ENCODE results near the gene HMGB4. TPM values are rescaled to one million over a fixed set of nuclear protein-coding genes. Genes with fewer than 3 reads are reported as not detected.

The HMGB4 gene
- total RNA-seq, 2 donors from 2014 or later = not detected

DNA sequence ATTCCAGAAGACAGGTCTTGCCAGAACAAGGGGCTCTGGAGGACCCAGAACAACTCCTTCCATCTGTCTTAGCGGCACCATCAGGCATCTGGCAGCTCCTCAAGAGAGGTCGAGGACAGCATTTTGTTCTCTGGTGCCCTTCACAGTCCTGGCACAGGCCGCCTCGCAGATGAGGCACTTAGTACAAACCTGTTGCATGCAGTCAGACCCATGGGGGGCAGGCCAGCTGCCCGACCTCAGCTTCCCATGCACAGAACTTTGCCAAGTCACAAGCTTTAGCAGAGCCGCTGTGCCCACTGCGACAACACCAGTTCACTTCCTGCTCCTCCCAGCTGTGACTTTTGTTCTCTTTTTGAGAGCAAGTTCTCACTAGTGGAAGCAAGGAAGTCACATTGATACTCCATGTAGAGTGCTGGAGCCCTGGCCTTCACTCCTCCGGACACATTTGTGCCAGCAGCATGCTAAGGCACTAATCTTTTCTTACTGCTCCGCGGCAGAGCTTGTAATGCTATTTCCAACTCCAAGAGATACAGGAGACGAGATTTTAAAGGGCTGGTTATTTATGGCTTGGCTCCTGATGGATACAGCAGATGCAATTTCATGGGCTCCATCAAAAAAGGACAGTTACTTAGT, 44.6 kb downstream of the HMGB4 start:
- H3K36me3 Mint-ChIP-seq = peaks cover 0 to 4% of the 10 kb centered on the region in 2 donors
- H3K9me3 Mint-ChIP-seq = peaks cover 7 to 12% of the 10 kb centered on the region in 2 donors
- H3K27ac Mint-ChIP-seq = no peak overlapping the region
- ATAC-seq = no peak
- DNase-seq (ENCODE audit: low spot score in 2 of 2) = no peak

Measured in activated naive CD4-positive, alpha-beta T cell treated with anti-CD3 and anti-CD28 coated beads, Interleukin-2, amount 50 U/mL, for 72 hours (primary cell).